GM12891 (cell line): ENCODE results near the gene MAML2.

Source experiments
- POLR2A ChIP-seq: IDR thresholded peaks from 2 replicates; pipeline ENCODE4 v1.6.1; 2011; ENCODE audit warnings: low read depth, low read length, control low read depth
- POLR2AphosphoS5 ChIP-seq: IDR thresholded peaks from 2 replicates; pipeline ENCODE4 v1.6.1; 2011; ENCODE audit warnings: low read depth, low read length, control low read depth
- POU2F2 ChIP-seq: IDR thresholded peaks from 2 replicates; pipeline ENCODE4 v1.6.1; 2011; ENCODE audit warnings: low read depth, mild to moderate bottlenecking, control low read depth, low read length, moderate library complexity

DNA sequence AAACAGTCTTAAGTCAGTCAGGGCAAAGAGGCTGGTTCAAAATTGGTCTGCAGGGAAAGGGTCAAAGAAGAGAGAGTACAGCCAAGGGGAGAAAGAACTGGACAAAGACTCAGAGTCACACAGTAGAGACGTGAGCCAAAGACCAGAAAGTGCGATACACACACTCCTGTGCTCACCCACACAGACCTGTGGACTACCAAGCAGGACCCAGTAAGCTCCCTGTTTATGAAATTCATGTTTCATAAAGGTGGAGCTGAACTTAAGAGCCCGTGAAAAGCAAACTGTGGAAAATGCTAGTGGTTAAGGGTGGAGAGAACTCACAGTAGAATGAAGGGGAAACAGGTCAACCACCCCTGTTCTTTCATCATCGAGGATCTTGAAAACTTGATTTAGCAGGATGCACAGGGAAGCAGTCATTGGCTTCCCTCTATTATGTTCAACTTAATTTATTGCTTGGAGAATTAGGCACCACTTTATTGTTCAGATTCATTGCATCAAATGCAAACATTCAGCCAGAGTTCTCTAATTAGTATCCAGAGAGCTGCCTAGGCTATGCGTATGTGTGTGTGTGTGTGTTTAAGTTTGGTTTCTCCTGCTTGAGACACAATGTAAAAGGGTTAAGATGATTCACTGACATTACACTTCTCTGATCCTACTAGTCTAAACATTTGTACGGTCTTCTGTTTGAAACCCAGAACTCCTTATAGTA lies 258.2 kb downstream of the MAML2 start:
- TF ChIP-seq POLR2A, result no peak
- TF ChIP-seq POU2F2, result no peak
- TF ChIP-seq POLR2AphosphoS5, result no peak
